Neuronal stem cell (in vitro differentiated cells): ENCODE measurements around the gene MDM2.

Experiments
- DNase-seq: peaks from one replicate; pipeline ENCODE4 v3.0.0-alpha.2; 2013; ENCODE audit warnings: low spot score
- H2AFZ ChIP-seq: one replicate; pipeline ENCODE4 v1.6.1; 2013; ENCODE audit warnings: mild to moderate bottlenecking, low read length, inconsistent platforms
- H2AK5ac ChIP-seq: 2 replicates; pipeline ENCODE4 v1.6.1; 2013; ENCODE audit warnings: low read depth, mild to moderate bottlenecking, inconsistent platforms, low read length, moderate library complexity, mixed read lengths
- H2BK120ac ChIP-seq: 2 replicates; pipeline ENCODE4 v1.6.1; 2013; ENCODE audit warnings: low read depth, mild to moderate bottlenecking, inconsistent platforms, low read length, moderate library complexity, mixed read lengths
- H2BK12ac ChIP-seq: one replicate; pipeline ENCODE4 v1.6.1; 2013; ENCODE audit warnings: low read length, inconsistent platforms
- H2BK15ac ChIP-seq: 2 replicates; pipeline ENCODE4 v1.6.1; 2013; ENCODE audit warnings: mild to moderate bottlenecking, low read length, inconsistent platforms, mixed read lengths
- H2BK5ac ChIP-seq: one replicate; pipeline ENCODE4 v1.6.1; 2013; ENCODE audit warnings: inconsistent platforms, mild to moderate bottlenecking, low read length, moderate library complexity
- H3K14ac ChIP-seq: one replicate; pipeline ENCODE4 v1.6.1; 2013; ENCODE audit warnings: low read length, inconsistent platforms
- H3K18ac ChIP-seq: 2 replicates; pipeline ENCODE4 v1.6.1; 2013; ENCODE audit warnings: low read length, inconsistent platforms
- H3K23ac ChIP-seq: 2 replicates; pipeline ENCODE4 v1.6.1; 2013; ENCODE audit warnings: low read depth, mild to moderate bottlenecking, mixed read lengths, low read length, inconsistent platforms; ENCODE audit not compliant: poor library complexity
- H3K27ac ChIP-seq: replicated peaks from 3 replicates; pipeline ENCODE4 v1.5.1; 2013; ENCODE audit warnings: low read length, inconsistent platforms
- H3K27me3 ChIP-seq, 3 experiments: 2 replicates each; pipeline ENCODE4 v1.6.1; 2013; ENCODE audit warnings: low read length in 3 of 3, mild to moderate bottlenecking in 2 of 3, inconsistent platforms in 1 of 3, low read depth in 1 of 3, mixed read lengths in 1 of 3, moderate library complexity in 1 of 3; ENCODE audit not compliant: control insufficient read depth in 3 of 3, insufficient read depth in 3 of 3
- H3K36me3 ChIP-seq, 2 donors: replicated peaks in 1 of 2; 2 replicates each; pipeline ENCODE4 v1.6.1; 2013; ENCODE audit warnings: low read length in 2 of 2; ENCODE audit not compliant: control insufficient read depth in 2 of 2, insufficient read depth in 2 of 2
- H3K4ac ChIP-seq: 2 replicates; pipeline ENCODE4 v1.6.1; 2013; ENCODE audit warnings: inconsistent platforms, mild to moderate bottlenecking, low read length, moderate library complexity
- H3K4me1 ChIP-seq, 2 donors: 1 replicate in 1 of 2; 2 replicates in 1 of 2; pipeline ENCODE4 v1.6.1; 2013; ENCODE audit warnings: low read length in 2 of 2, low read depth in 1 of 2; ENCODE audit not compliant: control insufficient read depth in 2 of 2, insufficient read depth in 1 of 2
- H3K4me2 ChIP-seq: one replicate; pipeline ENCODE4 v1.6.1; 2013; ENCODE audit warnings: mild to moderate bottlenecking, low read length, inconsistent platforms; ENCODE audit not compliant: insufficient read depth, poor library complexity, severe bottlenecking
- H3K4me3 ChIP-seq, 2 donors: 2 replicates each; pipeline ENCODE4 v1.5.1; 2013; ENCODE audit warnings: low read length in 2 of 2, mild to moderate bottlenecking in 2 of 2, inconsistent platforms in 1 of 2, moderate library complexity in 1 of 2
- H3K79me1 ChIP-seq: one replicate; pipeline ENCODE4 v1.6.1; 2013; ENCODE audit warnings: low read depth, mild to moderate bottlenecking, inconsistent platforms, low read length, moderate library complexity
- H3K9ac ChIP-seq: one replicate; pipeline ENCODE4 v1.6.1; 2013; ENCODE audit warnings: mild to moderate bottlenecking, low read depth, low read length, inconsistent platforms; ENCODE audit not compliant: poor library complexity
- H3K9me3 ChIP-seq, 2 donors: replicated peaks in 1 of 2; 2 replicates each; pipeline versions ENCODE3 to v1.6.1; 2013; ENCODE audit warnings: low read length in 2 of 2, mild to moderate bottlenecking in 2 of 2, inconsistent platforms in 1 of 2, low read depth in 1 of 2, mixed read lengths in 1 of 2, moderate library complexity in 1 of 2; ENCODE audit not compliant: control insufficient read depth in 2 of 2, insufficient read depth in 1 of 2
- H4K8ac ChIP-seq: one replicate; pipeline ENCODE4 v1.6.1; 2013; ENCODE audit warnings: low read depth, mild to moderate bottlenecking, inconsistent platforms, low read length, moderate library complexity
- H4K91ac ChIP-seq: one replicate; pipeline ENCODE4 v1.6.1; 2013; ENCODE audit warnings: low read length, low read depth, mild to moderate bottlenecking, inconsistent platforms; ENCODE audit not compliant: poor library complexity
- WGBS, 2 donors: extraction: QIAGEN DNeasy Blood & Tissue Kit; methylation state at CpG; one replicate each; pipeline ENCODE4 v1.1.7; 2013; ENCODE audit warnings: missing lambda C conversion rate in 2 of 2, mixed read lengths in 1 of 2; ENCODE audit not compliant: insufficient read length in 2 of 2, insufficient replicate concordance in 1 of 2; ENCODE audit errors: extremely low coverage in 2 of 2; 5-methylcytosine and 5-hydroxymethylcytosine counted together

MDM2 gene

GRCh38 chr12:68888243-68888642 is 80.3 kb downstream of the MDM2 start:
- Histone ChIP-seq H2BK12ac (no peak overlapping the region), H3K4me3 (no peak overlapping the region), H3K9me3 (no peaks in the 10 kb centered on the region), H3K14ac (no peak overlapping the region), H3K36me3 (no peaks in the 10 kb centered on the region), H4K91ac (no peak overlapping the region), H3K23ac (no peak overlapping the region), H2BK120ac (no peak overlapping the region), H2AFZ (no peak overlapping the region), H3K9ac (no peak overlapping the region), H3K4ac (no peak overlapping the region), H2AK5ac (no peak overlapping the region), H4K8ac (no peak overlapping the region), H2BK5ac (no peak overlapping the region), H3K4me1 (no peaks in the 10 kb centered on the region), H3K4me2 (no peak overlapping the region), H2BK15ac (no peak overlapping the region), H3K27ac (no peak overlapping the region), H3K18ac (no peak overlapping the region), H3K79me1 (no peaks in the 10 kb centered on the region), H3K27me3 (peaks cover 0 to 7% (median 0%) of the 10 kb centered on the region in 3 experiments)
- no peak for DNase-seq

GRCh38 chr12:68890701-68891113 is 82.7 kb downstream of the MDM2 start:
- no peak for DNase-seq

GRCh38 chr12:68891141-68891540 is 83.2 kb downstream of the MDM2 start:
- Histone ChIP-seq H3K4ac (no peak overlapping the region), H2AFZ (no peak overlapping the region), H3K14ac (no peak overlapping the region), H3K27ac (no peak overlapping the region), H2BK12ac (no peak overlapping the region), H2BK120ac (no peak overlapping the region), H4K91ac (no peak overlapping the region), H3K4me1 (no peaks in the 10 kb centered on the region), H3K27me3 (peaks cover 0 to 4% (median 0%) of the 10 kb centered on the region in 3 experiments), H3K79me1 (no peaks in the 10 kb centered on the region), H2BK5ac (no peak overlapping the region), H3K4me3 (no peak overlapping the region), H3K4me2 (no peak overlapping the region), H3K9me3 (no peaks in the 10 kb centered on the region), H2AK5ac (no peak overlapping the region), H2BK15ac (no peak overlapping the region), H4K8ac (no peak overlapping the region), H3K36me3 (no peaks in the 10 kb centered on the region), H3K9ac (no peak overlapping the region), H3K23ac (no peak overlapping the region), H3K18ac (no peak overlapping the region)
- no CpG with 5 or more reads among the region's 6 CpGs for WGBS, 2 donors
- DNase-seq: no peak

More at GRCh38 chr12:68890701-68891113, 82.7 kb downstream of the MDM2 start:
- no peak overlapping the region for H4K91ac ChIP-seq
- H2BK120ac ChIP-seq: no peak overlapping the region
- H3K4me3 ChIP-seq: no peak overlapping the region
- H3K4ac ChIP-seq: no peak overlapping the region
- no peak overlapping the region for H3K18ac ChIP-seq
- peaks cover 0 to 4% (median 0%) of the 10 kb centered on the region in 3 experiments for H3K27me3 ChIP-seq
- no peak overlapping the region for H2BK15ac ChIP-seq
- H3K9ac ChIP-seq: no peak overlapping the region
- H3K79me1 ChIP-seq: no peaks in the 10 kb centered on the region
- no peak overlapping the region for H2AFZ ChIP-seq
- no peaks in the 10 kb centered on the region for H3K36me3 ChIP-seq
- H2BK12ac ChIP-seq: no peak overlapping the region
- no peaks in the 10 kb centered on the region for H3K4me1 ChIP-seq
- H3K14ac ChIP-seq: no peak overlapping the region
- H3K23ac ChIP-seq: no peak overlapping the region
- H3K9me3 ChIP-seq: no peaks in the 10 kb centered on the region
- no peak overlapping the region for H3K27ac ChIP-seq
- no peak overlapping the region for H4K8ac ChIP-seq
- no peak overlapping the region for H2AK5ac ChIP-seq
- no CpG with 5 or more reads among the region's 4 CpGs for WGBS, 2 donors
- H3K4me2 ChIP-seq: no peak overlapping the region
- H2BK5ac ChIP-seq: no peak overlapping the region

- no CpG with 5 or more reads among the region's 2 CpGs for WGBS, 2 donors
- Histone ChIP-seq H3K4me2 (no peak overlapping the region), H3K4me3 (no peak overlapping the region), H3K79me1 (no peaks in the 10 kb centered on the region), H3K4me1 (no peaks in the 10 kb centered on the region), H2BK12ac (no peak overlapping the region), H3K9ac (no peak overlapping the region), H2BK120ac (no peak overlapping the region), H2AK5ac (no peak overlapping the region), H3K4ac (no peak overlapping the region), H2BK15ac (no peak overlapping the region), H3K18ac (no peak overlapping the region), H2BK5ac (no peak overlapping the region), H3K14ac (no peak overlapping the region), H2AFZ (no peak overlapping the region), H3K36me3 (no peaks in the 10 kb centered on the region), H3K27me3 (peaks cover 0 to 4% (median 0%) of the 10 kb centered on the region in 3 experiments), H4K91ac (no peak overlapping the region), H3K23ac (no peak overlapping the region), H3K9me3 (no peaks in the 10 kb centered on the region), H3K27ac (no peak overlapping the region), H4K8ac (no peak overlapping the region)
- DNase-seq: no peak
Observed at GRCh38 chr12:68893201-68893600, 85.2 kb downstream of the MDM2 start.
